SU-DHL-6 (cell line): ENCODE measurements around the gene PILRB.

Experiments
- H2AFZ ChIP-seq: fragments of 200-600 bp; sonication (generic); 2 replicates; pipeline ENCODE4 v1.6.1; 2014; ENCODE audit warnings: low read depth, mild to moderate bottlenecking, moderate library complexity, mixed read lengths, antibody characterized with exemption, low read length; ENCODE audit not compliant: severe bottlenecking
- H3F3A ChIP-seq: fragments of 200-600 bp; shearing (Covaris generic); 2 replicates; pipeline ENCODE4 v1.6.0; 2016; ENCODE audit warnings: antibody characterized with exemption, mild to moderate bottlenecking; ENCODE audit not compliant: insufficient read depth
- H3K27ac ChIP-seq: fragments of 200-600 bp; sonication (generic); 2 replicates; pipeline ENCODE4 v1.5.1; 2016; ENCODE audit warnings: low read depth, mild to moderate bottlenecking, low read length, moderate library complexity, mixed read lengths
- H3K27me3 ChIP-seq: fragments of 200-600 bp; sonication (generic), shearing (Covaris generic); 2 replicates; pipeline ENCODE4 v1.6.0; 2014; ENCODE audit warnings: mild to moderate bottlenecking, low read length
- H3K36me3 ChIP-seq: fragments of 200-600 bp; sonication (generic); 2 replicates; pipeline ENCODE4 v1.6.1; 2014; ENCODE audit warnings: mild to moderate bottlenecking, low read length, mixed read lengths
- H3K4me2 ChIP-seq: fragments of 300-600, 200-600 bp; shearing (Covaris generic), sonication (generic); 2 replicates; pipeline ENCODE4 v1.6.0; 2014; ENCODE audit warnings: low read length, low read depth, mild to moderate bottlenecking; ENCODE audit not compliant: poor library complexity, severe bottlenecking
- H3K4me3 ChIP-seq: fragments of 200-600 bp; sonication (generic); 2 replicates; pipeline ENCODE4 v1.5.1; 2014; ENCODE audit warnings: antibody characterized with exemption, low read length, mild to moderate bottlenecking, mixed read lengths; ENCODE audit not compliant: insufficient read depth, poor library complexity, severe bottlenecking
- H3K79me2 ChIP-seq: fragments of 200-600 bp; sonication (generic); 2 replicates; pipeline ENCODE4 v1.6.1; 2014; ENCODE audit warnings: mild to moderate bottlenecking, low read length, moderate library complexity; ENCODE audit not compliant: insufficient read depth
- H3K9ac ChIP-seq: fragments of 200-600 bp; sonication (generic); 2 replicates; pipeline ENCODE4 v1.7.0; 2014; ENCODE audit warnings: mild to moderate bottlenecking, low read length
- H3K9me2 ChIP-seq: fragments of 200-600 bp; sonication (generic); replicated peaks from 2 replicates; pipeline ENCODE4 v1.6.1; 2014; ENCODE audit warnings: low read length; ENCODE audit not compliant: insufficient read depth
- H3K9me3 ChIP-seq: fragments of 200-600 bp; sonication (generic); 2 replicates; pipeline ENCODE4 v1.6.1; 2014; ENCODE audit warnings: low read length, mixed read lengths; ENCODE audit not compliant: insufficient read depth
- H4K20me1 ChIP-seq: fragments of 200-600 bp; sonication (generic); 2 replicates; pipeline ENCODE4 v1.6.1; 2014; ENCODE audit warnings: low read depth, mild to moderate bottlenecking, antibody characterized with exemption, low read length, moderate library complexity, mixed read lengths
- EZH2phosphoT487 ChIP-seq: fragments of 200-600 bp; sonication (generic), shearing (Covaris generic); conservative IDR thresholded peaks from 2 replicates; pipeline ENCODE4 v1.6.1; 2018; ENCODE audit warnings: mild to moderate bottlenecking, antibody characterized with exemption, low read length, moderate library complexity, mixed read lengths
- TF ChIP-seq, protein P1 (sequence below): fragments of 200-600 bp; sonication (generic); IDR thresholded peaks from one replicate; pipeline ENCODE4 v1.5.1; 2017; ENCODE audit warnings: antibody characterized with exemption, mild to moderate bottlenecking, low read length, moderate library complexity; ENCODE audit not compliant: insufficient read depth, poor library complexity, severe bottlenecking

PILRB gene

DNA sequence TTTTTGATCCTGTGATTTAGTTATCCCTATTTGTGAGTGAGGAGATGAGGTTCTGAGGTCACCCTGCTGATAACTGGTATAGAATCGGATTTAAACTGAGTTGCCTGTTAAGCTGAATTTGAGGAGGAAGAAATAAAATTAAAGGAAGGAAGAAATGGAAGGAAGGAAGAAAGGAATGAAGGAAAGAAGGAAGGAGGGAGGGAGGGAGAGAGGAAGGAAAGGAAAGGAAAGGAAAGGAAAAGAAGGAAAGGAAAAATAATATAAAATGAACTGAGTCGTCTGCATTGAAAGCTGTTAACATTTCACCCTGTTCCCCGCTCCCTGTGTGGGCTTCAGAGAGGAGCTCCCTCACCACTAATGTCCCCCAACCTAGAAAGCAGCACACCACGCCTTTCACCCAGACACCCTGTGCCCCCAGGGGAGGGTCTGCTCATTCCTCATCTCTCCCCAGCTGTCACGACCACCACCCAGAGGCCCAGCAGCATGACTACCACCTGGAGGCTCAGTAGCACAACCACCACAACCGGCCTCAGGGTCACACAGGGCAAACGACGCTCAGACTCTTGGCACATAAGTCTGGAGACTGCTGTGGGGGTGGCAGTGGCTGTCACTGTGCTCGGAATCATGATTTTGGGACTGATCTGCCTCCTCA lies 31.6 kb downstream of the PILRB start:
- Histone ChIP-seq H3K9me2 (no peaks in the 10 kb centered on the region), H3K79me2 (no peaks in the 10 kb centered on the region), H4K20me1 (no peaks in the 10 kb centered on the region), H2AFZ (no peak overlapping the region), H3K27ac (no peak overlapping the region), H3K27me3 (no peaks in the 10 kb centered on the region), H3K4me3 (no peak overlapping the region), H3K9me3 (no peaks in the 10 kb centered on the region), H3K36me3 (no peaks in the 10 kb centered on the region), H3K4me2 (no peak overlapping the region), H3F3A (no peaks in the 10 kb centered on the region), H3K9ac (no peak overlapping the region)
- TF ChIP-seq EZH2phosphoT487: no peak
- TF ChIP-seq, protein P1, sequence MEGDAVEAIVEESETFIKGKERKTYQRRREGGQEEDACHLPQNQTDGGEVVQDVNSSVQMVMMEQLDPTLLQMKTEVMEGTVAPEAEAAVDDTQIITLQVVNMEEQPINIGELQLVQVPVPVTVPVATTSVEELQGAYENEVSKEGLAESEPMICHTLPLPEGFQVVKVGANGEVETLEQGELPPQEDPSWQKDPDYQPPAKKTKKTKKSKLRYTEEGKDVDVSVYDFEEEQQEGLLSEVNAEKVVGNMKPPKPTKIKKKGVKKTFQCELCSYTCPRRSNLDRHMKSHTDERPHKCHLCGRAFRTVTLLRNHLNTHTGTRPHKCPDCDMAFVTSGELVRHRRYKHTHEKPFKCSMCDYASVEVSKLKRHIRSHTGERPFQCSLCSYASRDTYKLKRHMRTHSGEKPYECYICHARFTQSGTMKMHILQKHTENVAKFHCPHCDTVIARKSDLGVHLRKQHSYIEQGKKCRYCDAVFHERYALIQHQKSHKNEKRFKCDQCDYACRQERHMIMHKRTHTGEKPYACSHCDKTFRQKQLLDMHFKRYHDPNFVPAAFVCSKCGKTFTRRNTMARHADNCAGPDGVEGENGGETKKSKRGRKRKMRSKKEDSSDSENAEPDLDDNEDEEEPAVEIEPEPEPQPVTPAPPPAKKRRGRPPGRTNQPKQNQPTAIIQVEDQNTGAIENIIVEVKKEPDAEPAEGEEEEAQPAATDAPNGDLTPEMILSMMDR: no peak

DNA sequence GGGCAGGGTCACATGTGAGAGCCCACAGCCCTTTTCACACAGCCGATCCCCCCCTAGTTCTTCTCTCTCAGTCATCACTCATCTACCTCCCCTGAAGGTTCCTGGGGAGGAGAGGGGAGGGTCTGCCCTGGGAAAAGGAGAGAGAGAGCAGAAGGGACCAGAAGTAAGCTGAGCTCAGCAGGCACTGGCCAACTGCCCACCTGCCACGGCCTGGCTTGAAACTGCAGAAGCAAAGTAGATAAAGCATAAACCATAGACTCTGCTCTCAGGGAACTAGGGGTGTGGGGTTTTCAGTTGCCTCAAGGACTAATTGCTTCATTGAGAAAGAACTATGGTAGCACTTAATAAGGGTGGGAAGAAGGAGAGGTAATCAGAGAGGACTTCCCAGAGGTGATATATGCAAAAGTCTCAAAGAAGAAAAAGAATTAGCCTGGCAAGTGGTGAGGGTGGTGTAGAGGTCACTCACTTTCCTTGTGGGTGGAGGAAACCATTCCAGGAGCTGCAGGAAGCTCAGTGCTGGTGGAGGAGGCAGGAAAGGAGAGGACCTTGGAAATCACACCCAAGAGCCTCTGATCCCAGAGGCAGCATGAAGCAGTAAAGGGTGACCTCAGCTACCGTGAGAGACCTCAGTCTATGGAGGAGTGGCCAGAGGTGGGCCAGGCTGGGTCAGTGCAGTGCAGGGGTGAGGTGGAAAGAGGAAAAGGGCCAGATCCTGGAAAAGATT lies 32.5 kb downstream of the PILRB start:
- Histone ChIP-seq H3K79me2 (no peaks in the 10 kb centered on the region), H3K4me3 (no peak overlapping the region), H3K9me2 (no peaks in the 10 kb centered on the region), H3K27ac (no peak overlapping the region), H3K36me3 (no peaks in the 10 kb centered on the region), H3K27me3 (no peaks in the 10 kb centered on the region), H3K4me2 (no peak overlapping the region), H3K9ac (no peak overlapping the region), H4K20me1 (no peaks in the 10 kb centered on the region), H2AFZ (no peak overlapping the region), H3F3A (no peaks in the 10 kb centered on the region), H3K9me3 (no peaks in the 10 kb centered on the region)
- no peak for TF ChIP-seq EZH2phosphoT487
- TF ChIP-seq, protein P1: no peak

DNA sequence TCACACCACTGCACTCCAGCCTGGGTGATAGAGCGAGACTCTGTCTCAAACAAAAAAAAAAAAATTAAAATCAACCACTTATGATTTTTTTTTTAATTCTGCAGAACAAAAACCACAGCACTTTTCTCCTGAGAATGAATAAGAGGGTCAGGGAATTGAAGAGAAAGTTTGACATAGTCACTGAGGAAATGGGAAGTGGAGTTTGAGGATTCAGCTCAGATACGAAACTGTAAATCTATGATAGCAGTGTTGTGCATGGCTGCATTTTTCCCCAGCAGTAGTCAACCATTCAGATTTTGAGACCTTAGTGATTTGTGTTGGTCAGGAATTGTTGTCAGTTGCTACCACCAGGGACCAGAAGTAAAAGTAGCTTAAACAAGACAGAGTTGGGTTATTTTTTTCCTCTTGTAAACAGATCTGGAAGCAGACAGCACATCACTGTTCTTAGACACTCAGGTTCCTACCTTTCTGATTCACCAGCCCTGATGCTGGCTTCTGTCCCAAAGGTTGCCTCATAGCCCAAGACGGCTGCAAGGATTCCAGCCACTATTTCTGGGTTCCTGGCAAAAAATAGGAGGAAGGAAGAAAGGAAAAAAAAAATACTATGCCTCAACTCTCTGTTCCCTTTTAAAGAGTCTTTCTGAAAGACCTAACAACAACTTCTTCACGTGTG lies 35.5 kb downstream of the PILRB start:
- Histone ChIP-seq H2AFZ (no peak overlapping the region), H3K36me3 (no peaks in the 10 kb centered on the region), H3K9ac (no peak overlapping the region), H3K27me3 (no peaks in the 10 kb centered on the region), H3K9me2 (no peaks in the 10 kb centered on the region), H4K20me1 (no peaks in the 10 kb centered on the region), H3K79me2 (no peaks in the 10 kb centered on the region), H3K27ac (no peak overlapping the region), H3F3A (no peaks in the 10 kb centered on the region), H3K4me2 (no peak overlapping the region), H3K9me3 (no peaks in the 10 kb centered on the region), H3K4me3 (no peak overlapping the region)
- TF ChIP-seq EZH2phosphoT487: no peak
- TF ChIP-seq, protein P1: no peak
